HepG2 (cell line): ENCODE measurements around the gene RPS6KA2. TPM values are rescaled to one million over a fixed set of nuclear protein-coding genes. Genes with fewer than 3 reads are reported as not detected.

Experiments
- ATAC-seq: fragments of 200-7000 bp; cut with Tn5 transposase; 3 replicates; pipeline ENCODE4 v1.9.1; 2020; ENCODE audit warnings: mild to moderate bottlenecking, moderate library complexity
- BruUV-seq: library from RNA; stranded (reverse); fragments of 400-500 nt; replicated peaks from 2 replicates; lab custom pipeline; 2021; lab: Mats Ljungman, UMichigan
- CTCF ChIA-PET: fragments of 300-600 bp; formaldehyde crosslinking; extraction: SDS; loops from one replicate; lab custom pipeline; 2021; ENCODE audit warnings: low total read pairs, inconsistent platforms, low intra/inter-chr PET ratio; lab: Yijun Ruan, JAX
- POLR2A ChIA-PET: fragments of 350-600 bp; sonication (Branson Sonifier 250); formaldehyde crosslinking; loops from one replicate; lab custom pipeline; 2020; ENCODE audit warnings: antibody characterized with exemption, inconsistent platforms; lab: Yijun Ruan, JAX
- DNase-seq: peaks from one replicate; pipeline ENCODE4 v3.0.0-alpha.2; 2015; ENCODE audit warnings: low spot score
- FAIRE-seq: peaks from 3 replicates; lab custom pipeline; 2011; peaks lifted over from hg19 to GRCh38; lab: Jason Lieb, UNC
- H2AFZ ChIP-seq: one replicate; pipeline ENCODE4 v1.6.1; 2011; ENCODE audit warnings: low read length, inconsistent platforms
- H3K27ac ChIP-seq: fragments of 300-600 bp; 3 replicates; pipeline ENCODE4 v1.8.0; 2011; ENCODE audit warnings: mixed run types, mild to moderate bottlenecking, mixed read lengths, low read length, inconsistent platforms; ENCODE audit not compliant: insufficient read depth; ENCODE audit errors: extremely low read length
- H3K27me3 ChIP-seq, 2 experiments: fragments of 200-600 bp in 1 of 2; 2 replicates in 1 of 2; 3 replicates in 1 of 2; pipeline versions ENCODE4 v1.6.0 to v1.8.0; 2011; ENCODE audit warnings: low read length in 2 of 2, mild to moderate bottlenecking in 2 of 2, moderate library complexity in 2 of 2, inconsistent platforms in 1 of 2; ENCODE audit not compliant: insufficient read depth in 2 of 2, control insufficient read depth in 1 of 2
- H3K36me3 ChIP-seq, 2 experiments: fragments of 200-600 bp in 1 of 2; replicated peaks in 1 of 2; 2 replicates in 1 of 2; 3 replicates in 1 of 2; pipeline versions ENCODE4 v1.5.1 to v1.8.0; 2011; ENCODE audit warnings: low read length in 2 of 2, inconsistent platforms in 1 of 2; ENCODE audit not compliant: insufficient read depth in 2 of 2, control insufficient read depth in 1 of 2
- H3K4me1 ChIP-seq: 2 replicates; pipeline ENCODE4 v1.5.1; 2012; ENCODE audit warnings: low read length, inconsistent platforms; ENCODE audit not compliant: insufficient read depth
- H3K4me2 ChIP-seq: 2 replicates; pipeline ENCODE4 v1.6.0; 2011; ENCODE audit warnings: low read depth, low read length, inconsistent platforms
- H3K4me3 ChIP-seq, 3 experiments: fragments of 200-600 bp in 1 of 3; sonication (generic), shearing (Covaris generic) in 1 of 3; replicated peaks in 1 of 3; 2 replicates each; pipeline ENCODE4 v1.5.1; 2011 to 2016; ENCODE audit warnings: low read length in 3 of 3, inconsistent platforms in 2 of 3, low read depth in 2 of 3, mild to moderate bottlenecking in 2 of 3, control low read depth in 1 of 3, mixed read lengths in 1 of 3; ENCODE audit not compliant: insufficient read depth in 1 of 3
- H3K79me2 ChIP-seq: one replicate; pipeline ENCODE4 v1.6.1; 2011; ENCODE audit warnings: low read length, inconsistent platforms; ENCODE audit not compliant: insufficient read depth
- H3K9ac ChIP-seq: 2 replicates; pipeline ENCODE4 v1.6.0; 2011; ENCODE audit warnings: mild to moderate bottlenecking, low read depth, low read length, inconsistent platforms; ENCODE audit not compliant: insufficient read depth
- H3K9me3 ChIP-seq: 2 replicates; pipeline ENCODE4 v1.5.1; 2012; ENCODE audit warnings: mild to moderate bottlenecking, low read length
- H4K20me1 ChIP-seq: 2 replicates; pipeline ENCODE4 v1.6.0; 2011; ENCODE audit warnings: inconsistent platforms, mild to moderate bottlenecking, low read length, moderate library complexity; ENCODE audit not compliant: insufficient read depth
- CAMTA2 ChIP-seq: sonication (generic); formaldehyde crosslinking; IDR thresholded peaks from 2 replicates; pipeline ENCODE4 v1.4.0; 2020; ENCODE audit warnings: mild to moderate bottlenecking, missing genetic modification reagents, borderline replicate concordance
- DMAP1 ChIP-seq: IDR thresholded peaks from 2 replicates; pipeline ENCODE4 v1.6.1; 2016
- DNMT1 ChIP-seq: sonication (generic); formaldehyde crosslinking; IDR thresholded peaks from 2 replicates; pipeline ENCODE4 v1.5.1; 2020; ENCODE audit warnings: mild to moderate bottlenecking, missing genetic modification reagents
- EED ChIP-seq: sonication (generic); formaldehyde crosslinking; IDR thresholded peaks from 2 replicates; pipeline ENCODE4 v1.5.0; 2020; ENCODE audit warnings: mild to moderate bottlenecking, missing genetic modification reagents
- HMGA1 ChIP-seq: sonication (generic); formaldehyde crosslinking; conservative IDR thresholded peaks from 2 replicates; pipeline ENCODE4 v1.4.0; 2020; ENCODE audit warnings: missing genetic modification reagents
- MLLT10 ChIP-seq: sonication (generic); formaldehyde crosslinking; IDR thresholded peaks from 2 replicates; pipeline ENCODE4 v1.4.0; 2020; ENCODE audit warnings: missing genetic modification reagents
- NCOA5 ChIP-seq: sonication (generic); formaldehyde crosslinking; IDR thresholded peaks from 2 replicates; pipeline ENCODE4 v1.4.0; 2020; ENCODE audit warnings: missing genetic modification reagents
- RAD51 ChIP-seq: fragments of 450-650 bp; IDR thresholded peaks from 2 replicates; pipeline ENCODE4 v1.6.1; 2016; ENCODE audit warnings: borderline replicate concordance
- RCOR2 ChIP-seq: IDR thresholded peaks from 2 replicates; pipeline ENCODE4 v1.6.1; 2016; ENCODE audit warnings: missing biosample characterization, missing genetic modification reagents
- SIN3A ChIP-seq: IDR thresholded peaks from 2 replicates; pipeline ENCODE4 v1.6.1; 2011; ENCODE audit warnings: low read depth, mild to moderate bottlenecking, control low read depth, low read length, borderline replicate concordance
- SP5 ChIP-seq: IDR thresholded peaks from 2 replicates; pipeline ENCODE4 v1.6.1; 2016; ENCODE audit warnings: low read depth, borderline replicate concordance
- ZFX ChIP-seq: sonication (generic); formaldehyde crosslinking; IDR thresholded peaks from 2 replicates; pipeline ENCODE4 v1.4.0; 2020; ENCODE audit warnings: mild to moderate bottlenecking, low read depth, missing genetic modification reagents, moderate library complexity
- ZNF207 ChIP-seq: fragments of 450-650 bp; IDR thresholded peaks from 2 replicates; pipeline ENCODE4 v1.6.1; 2016; ENCODE audit warnings: antibody characterized with exemption, borderline replicate concordance
- ZNF224 ChIP-seq: sonication (generic); formaldehyde crosslinking; IDR thresholded peaks from 2 replicates; pipeline ENCODE4 v1.5.0; 2020; ENCODE audit warnings: mild to moderate bottlenecking, missing genetic modification reagents
- ZNF251 ChIP-seq: sonication (generic); formaldehyde crosslinking; IDR thresholded peaks from 2 replicates; pipeline ENCODE4 v1.9.0; 2021; ENCODE audit warnings: mild to moderate bottlenecking, missing genetic modification reagents
- ZNF256 ChIP-seq: sonication (generic); formaldehyde crosslinking; conservative IDR thresholded peaks from 2 replicates; pipeline ENCODE4 v1.4.0; 2020; ENCODE audit warnings: missing genetic modification reagents
- ZNF746 ChIP-seq: sonication (generic); formaldehyde crosslinking; IDR thresholded peaks from 2 replicates; pipeline ENCODE4 v1.8.0; 2022; ENCODE audit warnings: mild to moderate bottlenecking, missing genetic modification reagents
- ZNF883 ChIP-seq: sonication (generic); formaldehyde crosslinking; IDR thresholded peaks from 2 replicates; pipeline ENCODE4 v1.5.1; 2020; ENCODE audit warnings: mild to moderate bottlenecking, missing genetic modification reagents; ENCODE audit errors: not compliant biosample characterization
- WGBS: methylation state at CpG from one replicate; pipeline ENCODE4 v1.1.6; 2017; ENCODE audit warnings: low lambda C conversion rate; 5-methylcytosine and 5-hydroxymethylcytosine counted together
- in situ Hi-C: cut with HindIII; loops from 2 replicates; pipeline ENCODE4 v1.10.0; 2017; ENCODE audit warnings: low pct_unique_long_range_greater_than_20kb; ENCODE audit not compliant: extremely low pct_ligation_motif_present
- intact Hi-C: fragments of 100-400 bp; cut with micrococcal nuclease; formaldehyde crosslinking; loops from one replicate; pipeline ENCODE4 v1.10.0; 2022; ENCODE audit not compliant: unreplicated experiment
- polyA plus RNA-seq, 8 experiments: library from polyadenylated mRNA; depleted of rRNA in 3 of 8; stranded (reverse) in 7 of 8; unstranded in 1 of 8; fragments of >200 nt; fragmentation: Illumina TruSeq in 4 of 8; extraction: Trizol in 4 of 8; gene quantifications; 2 replicates each; pipeline versions ENCODE4 v1.2.1 to v1.2.3, GENCODE V29; 2011 to 2016; ENCODE audit warnings: low read depth in 4 of 8, missing spikeins in 1 of 8, mixed read lengths in 1 of 8; ENCODE audit not compliant: insufficient read depth in 1 of 8
- total RNA-seq, 5 experiments: library from RNA; depleted of rRNA; stranded (reverse); fragments of >200 nt; fragmentation: Illumina TruSeq; extraction: Trizol; gene quantifications; 2 replicates each; pipeline ENCODE4 v1.2.3, GENCODE V29; 2016; ENCODE audit warnings: low read depth in 1 of 5
- TF ChIP-seq, protein P1 (sequence below): sonication (generic); formaldehyde crosslinking; conservative IDR thresholded peaks from 2 replicates; pipeline ENCODE4 v1.8.0; 2022; ENCODE audit warnings: missing genetic modification reagents

Gene RPS6KA2
- total and polyA plus RNA-seq, 2 of the 13 experiments (the other 11 are each of a cell fraction or from before 2014, with no cell fraction given) = 0.22 to 0.38 TPM

DNA sequence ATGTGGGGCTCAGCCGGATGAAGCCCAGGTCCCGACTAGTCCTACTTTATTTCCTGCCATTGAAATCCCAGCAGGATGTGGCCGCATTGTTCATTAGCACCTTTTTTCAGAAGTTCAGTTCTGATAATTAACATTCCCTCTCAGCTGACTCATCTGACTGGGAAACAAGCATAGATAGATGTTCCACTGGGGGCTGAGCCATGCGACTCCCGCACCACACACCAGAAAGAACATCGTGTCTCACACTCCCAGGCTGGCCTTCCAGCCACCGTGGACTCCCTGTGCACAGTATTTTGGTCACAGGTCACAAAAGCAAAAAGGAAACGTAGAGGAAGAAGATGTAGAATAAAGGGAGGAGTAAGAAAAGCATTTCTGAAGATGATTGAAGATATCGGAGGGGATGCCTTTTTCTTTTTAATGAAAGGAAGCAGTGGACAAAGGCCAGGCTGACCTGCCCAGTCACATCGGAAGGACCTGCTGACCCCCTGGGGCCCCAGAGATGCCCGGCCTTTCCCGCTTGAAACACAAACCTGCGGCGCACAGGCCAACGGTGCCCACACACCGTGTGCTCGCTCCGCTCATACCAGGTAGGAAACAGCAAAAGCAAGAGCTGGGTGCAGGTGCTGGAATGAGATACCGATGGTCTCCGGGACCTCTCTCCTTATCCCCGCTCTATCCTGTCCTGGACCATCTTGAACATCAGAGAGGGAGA lies 11.8 kb downstream of the RPS6KA2 start:
- no peak overlapping the region for H3K4me2 ChIP-seq
- TF ChIP-seq SIN3A (no peak), ZNF746 (CRISPR knock-in tag) (no peak), ZNF224 (CRISPR knock-in tag) (no peak), SP5 (CRISPR knock-in tag) (no peak), DNMT1 (no peak), DMAP1 (CRISPR knock-in tag) (no peak), MLLT10 (no peak), NCOA5 (CRISPR knock-in tag) (no peak), CAMTA2 (no peak), ZNF251 (CRISPR knock-in tag) (no peak), RCOR2 (CRISPR knock-in tag) (no peak), EED (CRISPR knock-in tag) (no peak), ZNF207 (no peak), RAD51 (no peak), ZNF883 (no peak), ZFX (no peak), HMGA1 (CRISPR knock-in tag) (no peak), ZNF256 (CRISPR knock-in tag) (no peak)
- TF ChIP-seq, protein P1, sequence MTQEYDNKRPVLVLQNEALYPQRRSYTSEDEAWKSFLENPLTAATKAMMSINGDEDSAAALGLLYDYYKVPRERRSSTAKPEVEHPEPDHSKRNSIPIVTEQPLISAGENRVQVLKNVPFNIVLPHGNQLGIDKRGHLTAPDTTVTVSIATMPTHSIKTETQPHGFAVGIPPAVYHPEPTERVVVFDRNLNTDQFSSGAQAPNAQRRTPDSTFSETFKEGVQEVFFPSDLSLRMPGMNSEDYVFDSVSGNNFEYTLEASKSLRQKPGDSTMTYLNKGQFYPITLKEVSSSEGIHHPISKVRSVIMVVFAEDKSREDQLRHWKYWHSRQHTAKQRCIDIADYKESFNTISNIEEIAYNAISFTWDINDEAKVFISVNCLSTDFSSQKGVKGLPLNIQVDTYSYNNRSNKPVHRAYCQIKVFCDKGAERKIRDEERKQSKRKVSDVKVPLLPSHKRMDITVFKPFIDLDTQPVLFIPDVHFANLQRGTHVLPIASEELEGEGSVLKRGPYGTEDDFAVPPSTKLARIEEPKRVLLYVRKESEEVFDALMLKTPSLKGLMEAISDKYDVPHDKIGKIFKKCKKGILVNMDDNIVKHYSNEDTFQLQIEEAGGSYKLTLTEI (CRISPR knock-in tag) = no peak
- in situ Hi-C loops = no loop called here
- WGBS = 47% methylated on average over 21 of the region's 21 CpGs
- H3K9me3 ChIP-seq = no peaks in the 10 kb centered on the region
- FAIRE-seq (no peak), ATAC-seq (no peak), DNase-seq (no peak)
- no TSS peak for BruUV-seq
- intact Hi-C loops = no loop called here
- no peak overlapping the region for H3K4me3 ChIP-seq
- no peak overlapping the region for H3K9ac ChIP-seq
- CTCF ChIA-PET = no interaction called here
- H3K27me3 ChIP-seq = peaks cover 5 to 83% of the 10 kb centered on the region in 2 experiments
- H2AFZ ChIP-seq = no peak overlapping the region
- no peaks in the 10 kb centered on the region for H4K20me1 ChIP-seq
- no peaks in the 10 kb centered on the region for H3K36me3 ChIP-seq
- no peak overlapping the region for H3K27ac ChIP-seq
- H3K79me2 ChIP-seq = no peaks in the 10 kb centered on the region
- POLR2A ChIA-PET = no interaction called here
- no peaks in the 10 kb centered on the region for H3K4me1 ChIP-seq
